ENCODE data around the gene CR1L.
"Not testable (repeated sequence)": the region's sequence is repeated elsewhere in the genome, so short reads cannot be mapped to it uniquely, and the experiment has no call there.

Gene CR1L

GRCh38 chr1:207644852-207645634 lies at the start of gene CR1L:
Gene CR1L, plus strand, starts transcription at chr1:207645133. Its CDS starts 101 bp downstream, at chr1:207645234.
- peak; percentile 68 for DNase-seq

GRCh38 chr1:207603777-207604176 lies 41.2 kb upstream of the CR1L start:
- DNase-seq: no peak

- DNase-seq: no peak
Observed at GRCh38 chr1:207605444-207606361, 39.2 kb upstream of the CR1L start.

GRCh38 chr1:207606362-207606755 lies 38.6 kb upstream of the CR1L start:
- DNase-seq: no peak

- no peak for DNase-seq
Observed at GRCh38 chr1:207612762-207613161, 32.2 kb upstream of the CR1L start.

GRCh38 chr1:207619871-207620542 lies 24.9 kb upstream of the CR1L start:
- no peak for DNase-seq

GRCh38 chr1:207620543-207620893 lies 24.4 kb upstream of the CR1L start:
- DNase-seq: no peak

GRCh38 chr1:207625504-207626071 lies 19.3 kb upstream of the CR1L start:
- DNase-seq: not testable (repeated sequence)

- DNase-seq: no peak
Observed at GRCh38 chr1:207626972-207627337, 18.0 kb upstream of the CR1L start.

GRCh38 chr1:207627496-207627895 lies 17.4 kb upstream of the CR1L start:
- no peak for DNase-seq

- DNase-seq: no peak
Observed at GRCh38 chr1:207628776-207629175, 16.2 kb upstream of the CR1L start.

- DNase-seq: no peak
Observed at GRCh38 chr1:207631137-207631536, 13.8 kb upstream of the CR1L start.

GRCh38 chr1:207633226-207633625 lies 11.7 kb upstream of the CR1L start:
- no peak for DNase-seq

- not testable (repeated sequence) for DNase-seq
Observed at GRCh38 chr1:207633699-207634289, 11.1 kb upstream of the CR1L start.

- not testable (repeated sequence) for DNase-seq
Observed at GRCh38 chr1:207634293-207634692, 10.6 kb upstream of the CR1L start.

- not testable (repeated sequence) for DNase-seq
Observed at GRCh38 chr1:207635569-207636186, 9.3 kb upstream of the CR1L start.

- not testable (repeated sequence) for DNase-seq
Observed at GRCh38 chr1:207638487-207639145, 6.3 kb upstream of the CR1L start.

GRCh38 chr1:207639362-207639761 lies 5.6 kb upstream of the CR1L start:
- DNase-seq: not testable (repeated sequence)

GRCh38 chr1:207644166-207644851 lies 624 bp upstream of the CR1L start:
- no peak for DNase-seq

GRCh38 chr1:207645635-207646081 lies 725 bp downstream of the CR1L start:
- no peak for DNase-seq

- DNase-seq: no peak
Observed at GRCh38 chr1:207646171-207646570, 1.2 kb downstream of the CR1L start.

All from activated CD8-positive, alpha-beta memory T cell treated with anti-CD3 and anti-CD28 coated beads, Interleukin-2, amount 50 U/mL, for 4 hours (primary cell).